ENCODE measurements around the gene NAPA. TPM values are rescaled to one million over a fixed set of nuclear protein-coding genes. Genes with fewer than 3 reads are reported as not detected.

The NAPA gene
- total RNA-seq, 2 experiments from 2014 or later = 65.6 to 69.2 TPM

GRCh38 chr19:47471733-47472457 is 43.0 kb downstream of the NAPA start, which contains the start of gene SLC8A2:
SLC8A2 (minus strand) TSS chr19:47471893; CDS start chr19:47466403, 5,490 bp downstream.
- Mint-ChIP-seq H3K27me3 (peaks cover 67% of the 10 kb centered on the region), H3K36me3 (no peaks in the 10 kb centered on the region), H3K4me3 (peak within 1 kb of the TSS; percentile 2), H3K9me3 (no peaks in the 10 kb centered on the region), H3K27ac (no peak within 1 kb of the TSS), H3K4me1 (peaks cover 11% of the 10 kb centered on the region)
- peak; percentile 59 for DNase-seq

- H3K36me3 Mint-ChIP-seq = no peaks in the 10 kb centered on the region
- H3K9me3 Mint-ChIP-seq = no peaks in the 10 kb centered on the region
- peaks cover 11% of the 10 kb centered on the region for H3K4me1 Mint-ChIP-seq
- H3K4me3 Mint-ChIP-seq = peak overlapping the region; percentile 2
- DNase-seq = no peak
- H3K27me3 Mint-ChIP-seq = peaks cover 73% of the 10 kb centered on the region
- no peak overlapping the region for H3K27ac Mint-ChIP-seq
Measured at GRCh38 chr19:47471381-47471732, 43.5 kb downstream of the NAPA start.

- H3K36me3 Mint-ChIP-seq = no peaks in the 10 kb centered on the region
- DNase-seq = no peak
- no peaks in the 10 kb centered on the region for H3K9me3 Mint-ChIP-seq
- peaks cover 78% of the 10 kb centered on the region for H3K27me3 Mint-ChIP-seq
- H3K27ac Mint-ChIP-seq = no peak overlapping the region
- H3K4me1 Mint-ChIP-seq = peaks cover 11% of the 10 kb centered on the region
- peak overlapping the region; percentile 2 for H3K4me3 Mint-ChIP-seq
Measured at GRCh38 chr19:47470447-47471195, 44.2 kb downstream of the NAPA start.

- no peak overlapping the region for H3K4me3 Mint-ChIP-seq
- no peaks in the 10 kb centered on the region for H3K9me3 Mint-ChIP-seq
- no peak overlapping the region for H3K27ac Mint-ChIP-seq
- no peak for DNase-seq
- H3K36me3 Mint-ChIP-seq = no peaks in the 10 kb centered on the region
- peaks cover 11% of the 10 kb centered on the region for H3K4me1 Mint-ChIP-seq
- peaks cover 83% of the 10 kb centered on the region for H3K27me3 Mint-ChIP-seq
Measured at GRCh38 chr19:47469719-47470118, 45.1 kb downstream of the NAPA start.

- Mint-ChIP-seq H3K9me3 (no peaks in the 10 kb centered on the region), H3K27ac (no peak overlapping the region), H3K27me3 (peaks cover 85% of the 10 kb centered on the region), H3K4me3 (no peak overlapping the region), H3K4me1 (peaks cover 11% of the 10 kb centered on the region), H3K36me3 (no peaks in the 10 kb centered on the region)
- no peak for DNase-seq
Measured at GRCh38 chr19:47469363-47469700, 45.5 kb downstream of the NAPA start.

- Mint-ChIP-seq H3K27ac (no peak overlapping the region), H3K9me3 (no peaks in the 10 kb centered on the region), H3K4me1 (peaks cover 11% of the 10 kb centered on the region), H3K36me3 (no peaks in the 10 kb centered on the region), H3K27me3 (peaks cover 77% of the 10 kb centered on the region), H3K4me3 (no peak overlapping the region)
- no peak for DNase-seq
Measured at GRCh38 chr19:47467914-47468313, 46.9 kb downstream of the NAPA start.

- Mint-ChIP-seq H3K27ac (no peak overlapping the region), H3K4me3 (no peak overlapping the region), H3K9me3 (no peaks in the 10 kb centered on the region), H3K36me3 (no peaks in the 10 kb centered on the region), H3K4me1 (peaks cover 5% of the 10 kb centered on the region), H3K27me3 (peaks cover 72% of the 10 kb centered on the region)
- DNase-seq = no peak
Measured at GRCh38 chr19:47465957-47466356, 48.9 kb downstream of the NAPA start.

GRCh38 chr19:47464675-47465419 is 50.0 kb downstream of the NAPA start:
- Mint-ChIP-seq H3K27me3 (peaks cover 61% of the 10 kb centered on the region), H3K9me3 (no peaks in the 10 kb centered on the region), H3K4me3 (no peak overlapping the region), H3K36me3 (no peaks in the 10 kb centered on the region), H3K4me1 (peaks cover 5% of the 10 kb centered on the region), H3K27ac (no peak overlapping the region)
- no peak for DNase-seq

GRCh38 chr19:47461876-47462275 is 53.0 kb downstream of the NAPA start:
- no peak overlapping the region for H3K27ac Mint-ChIP-seq
- H3K9me3 Mint-ChIP-seq = no peaks in the 10 kb centered on the region

GRCh38 chr19:47459477-47459876 is 55.4 kb downstream of the NAPA start:
- Mint-ChIP-seq H3K36me3 (peaks cover 2% of the 10 kb centered on the region), H3K27me3 (peaks cover 36% of the 10 kb centered on the region), H3K9me3 (no peaks in the 10 kb centered on the region), H3K4me1 (no peaks in the 10 kb centered on the region), H3K27ac (no peak overlapping the region), H3K4me3 (no peak overlapping the region)
- DNase-seq = no peak

More at GRCh38 chr19:47461876-47462275, 53.0 kb downstream of the NAPA start:
- H3K36me3 Mint-ChIP-seq = peaks cover 2% of the 10 kb centered on the region
- H3K4me1 Mint-ChIP-seq = no peaks in the 10 kb centered on the region
- peaks cover 33% of the 10 kb centered on the region for H3K27me3 Mint-ChIP-seq
- no peak for DNase-seq
- no peak overlapping the region for H3K4me3 Mint-ChIP-seq

GRCh38 chr19:47458672-47459071 is 56.2 kb downstream of the NAPA start:
- Mint-ChIP-seq H3K4me3 (no peak overlapping the region), H3K27me3 (peaks cover 37% of the 10 kb centered on the region), H3K27ac (no peak overlapping the region), H3K4me1 (no peaks in the 10 kb centered on the region), H3K36me3 (peaks cover 2% of the 10 kb centered on the region), H3K9me3 (no peaks in the 10 kb centered on the region)
- no peak for DNase-seq

- Mint-ChIP-seq H3K9me3 (no peaks in the 10 kb centered on the region), H3K4me3 (no peak overlapping the region), H3K27ac (no peak overlapping the region), H3K36me3 (peaks cover 2% of the 10 kb centered on the region), H3K27me3 (peaks cover 29% of the 10 kb centered on the region), H3K4me1 (no peaks in the 10 kb centered on the region)
- DNase-seq = no peak
Measured at GRCh38 chr19:47456721-47457474, 58.0 kb downstream of the NAPA start.

- peaks cover 2% of the 10 kb centered on the region for H3K36me3 Mint-ChIP-seq
- no peak overlapping the region for H3K4me3 Mint-ChIP-seq
- H3K27ac Mint-ChIP-seq = no peak overlapping the region
- H3K4me1 Mint-ChIP-seq = peaks cover 15% of the 10 kb centered on the region
- peaks cover 50% of the 10 kb centered on the region for H3K27me3 Mint-ChIP-seq
- no peak for DNase-seq
- peaks cover 5% of the 10 kb centered on the region for H3K9me3 Mint-ChIP-seq
Measured at GRCh38 chr19:47450478-47450877, 64.4 kb downstream of the NAPA start.

GRCh38 chr19:47448360-47448727 is 66.5 kb downstream of the NAPA start:
- no peak for DNase-seq
- peaks cover 26% of the 10 kb centered on the region for H3K4me1 Mint-ChIP-seq
- H3K27me3 Mint-ChIP-seq = peaks cover 60% of the 10 kb centered on the region
- H3K4me3 Mint-ChIP-seq = no peak overlapping the region
- H3K36me3 Mint-ChIP-seq = peaks cover 2% of the 10 kb centered on the region
- H3K9me3 Mint-ChIP-seq = peaks cover 5% of the 10 kb centered on the region
- H3K27ac Mint-ChIP-seq = no peak overlapping the region
